HUES48 (cell line): ENCODE results near the gene MCF2L2.
"Not testable (repeated sequence)": the region's sequence is repeated elsewhere in the genome, so short reads cannot be mapped to it uniquely, and the experiment has no call there.

Source experiments
- H3K27ac ChIP-seq: one replicate; pipeline ENCODE4 v1.7.0; 2013; ENCODE audit warnings: low read depth, low read length, inconsistent platforms
- H3K27me3 ChIP-seq: 2 replicates; pipeline ENCODE4 v1.6.1; 2013; ENCODE audit warnings: mild to moderate bottlenecking, low read length; ENCODE audit not compliant: control insufficient read depth, insufficient read depth
- H3K36me3 ChIP-seq: 2 replicates; pipeline ENCODE4 v1.6.1; 2013; ENCODE audit warnings: low read length; ENCODE audit not compliant: control insufficient read depth, insufficient read depth
- H3K4me1 ChIP-seq: 2 replicates; pipeline ENCODE4 v1.6.1; 2013; ENCODE audit warnings: mild to moderate bottlenecking, low read length; ENCODE audit not compliant: control insufficient read depth, insufficient read depth
- H3K4me3 ChIP-seq: 2 replicates; pipeline ENCODE4 v1.5.1; 2013; ENCODE audit warnings: mild to moderate bottlenecking, low read depth, low read length
- H3K9ac ChIP-seq: 2 replicates; pipeline ENCODE4 v1.6.1; 2013; ENCODE audit warnings: mild to moderate bottlenecking, low read depth, low read length, moderate library complexity
- H3K9me3 ChIP-seq: 2 replicates; pipeline ENCODE4 v1.6.1; 2013; ENCODE audit warnings: low read length; ENCODE audit not compliant: control insufficient read depth, insufficient read depth

MCF2L2 gene

GRCh38 chr3:183381673-183382072 is 46.7 kb downstream of the MCF2L2 start:
- Histone ChIP-seq H3K4me1 (peaks cover 18% of the 10 kb centered on the region), H3K27ac (no peak overlapping the region), H3K9ac (no peak overlapping the region), H3K9me3 (no peaks in the 10 kb centered on the region), H3K4me3 (no peak overlapping the region), H3K27me3 (no peaks in the 10 kb centered on the region), H3K36me3 (peaks cover 13% of the 10 kb centered on the region; the same call in 1 of the 2 replicates)

GRCh38 chr3:183381179-183381578 is 47.2 kb downstream of the MCF2L2 start:
- Histone ChIP-seq H3K9ac (no peak overlapping the region), H3K4me3 (no peak overlapping the region), H3K27me3 (no peaks in the 10 kb centered on the region), H3K9me3 (no peaks in the 10 kb centered on the region), H3K27ac (no peak overlapping the region), H3K36me3 (peaks cover 13% of the 10 kb centered on the region; the same call in 1 of the 2 replicates), H3K4me1 (peaks cover 16% of the 10 kb centered on the region)

- Histone ChIP-seq H3K4me3 (no peak overlapping the region), H3K4me1 (peaks cover 1% of the 10 kb centered on the region; the same call in 1 of the 2 replicates), H3K9ac (no peak overlapping the region), H3K36me3 (peaks cover 13% of the 10 kb centered on the region; the same call in 1 of the 2 replicates), H3K27me3 (no peaks in the 10 kb centered on the region), H3K27ac (no peak overlapping the region), H3K9me3 (no peaks in the 10 kb centered on the region)
These were observed 49.5 kb downstream of the MCF2L2 start for GRCh38 chr3:183378951-183379350.

GRCh38 chr3:183378545-183378944 is 49.9 kb downstream of the MCF2L2 start:
- H3K9me3 ChIP-seq, result no peaks in the 10 kb centered on the region
- no peak overlapping the region for H3K4me3 ChIP-seq
- H3K9ac ChIP-seq, result no peak overlapping the region
- H3K4me1 ChIP-seq, result no peaks in the 10 kb centered on the region; the same call in 1 of the 2 replicates
- H3K36me3 ChIP-seq, result peaks cover 13% of the 10 kb centered on the region; the same call in 1 of the 2 replicates
- H3K27ac ChIP-seq, result no peak overlapping the region
- no peaks in the 10 kb centered on the region for H3K27me3 ChIP-seq

GRCh38 chr3:183378008-183378407 is 50.4 kb downstream of the MCF2L2 start:
- Histone ChIP-seq H3K27ac (no peak overlapping the region), H3K4me1 (no peaks in the 10 kb centered on the region; the same call in 1 of the 2 replicates), H3K4me3 (no peak overlapping the region), H3K27me3 (no peaks in the 10 kb centered on the region), H3K9ac (no peak overlapping the region), H3K9me3 (no peaks in the 10 kb centered on the region), H3K36me3 (peaks cover 13% of the 10 kb centered on the region; the same call in 1 of the 2 replicates)

DNA sequence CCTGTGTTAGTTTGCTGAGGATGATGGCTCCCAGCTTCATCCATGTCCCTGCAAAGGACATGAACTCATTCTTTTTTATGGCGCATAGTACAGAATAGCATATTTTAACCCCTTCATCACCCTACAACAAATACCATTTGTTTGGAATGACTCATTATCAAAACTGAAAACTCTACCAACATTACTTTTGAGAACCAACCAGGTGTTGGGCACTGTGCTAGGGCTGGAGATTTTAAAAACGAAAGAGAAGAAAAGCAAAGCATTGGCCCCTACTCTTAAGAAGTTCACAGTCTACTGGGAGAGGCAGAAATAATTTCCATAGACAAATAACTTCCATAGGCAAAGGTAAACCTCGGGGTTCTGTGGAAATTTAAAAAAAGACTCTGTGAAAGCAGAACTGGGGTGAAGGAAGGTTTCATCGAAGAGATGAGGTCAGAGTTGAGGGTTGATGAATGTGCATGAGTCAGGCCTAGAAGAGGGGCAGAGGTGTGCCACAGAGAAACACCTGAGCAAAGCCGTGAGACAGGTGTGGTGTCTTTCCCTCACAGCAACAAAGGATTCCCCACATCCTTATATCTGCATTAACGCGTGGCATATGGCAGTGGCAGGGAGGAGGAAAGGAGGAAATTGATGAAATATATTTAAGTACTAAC is 51.0 kb downstream of the MCF2L2 start:
- H3K27me3 ChIP-seq, result no peaks in the 10 kb centered on the region
- H3K9ac ChIP-seq, result no peak overlapping the region
- H3K4me1 ChIP-seq, result no peaks in the 10 kb centered on the region; the same call in 1 of the 2 replicates
- no peaks in the 10 kb centered on the region for H3K9me3 ChIP-seq
- H3K27ac ChIP-seq, result no peak overlapping the region
- no peak overlapping the region for H3K4me3 ChIP-seq
- H3K36me3 ChIP-seq, result peaks cover 13% of the 10 kb centered on the region; the same call in 1 of the 2 replicates

GRCh38 chr3:183375787-183376186 is 52.6 kb downstream of the MCF2L2 start:
- Histone ChIP-seq H3K9me3 (no peaks in the 10 kb centered on the region), H3K27me3 (no peaks in the 10 kb centered on the region), H3K36me3 (peaks cover 13% of the 10 kb centered on the region; the same call in 1 of the 2 replicates), H3K4me3 (no peak overlapping the region), H3K27ac (no peak overlapping the region), H3K9ac (no peak overlapping the region), H3K4me1 (no peaks in the 10 kb centered on the region; the same call in 1 of the 2 replicates)

- Histone ChIP-seq H3K9me3 (no peaks in the 10 kb centered on the region), H3K4me1 (no peaks in the 10 kb centered on the region; the same call in 1 of the 2 replicates), H3K27me3 (no peaks in the 10 kb centered on the region)
These were observed 53.1 kb downstream of the MCF2L2 start for GRCh38 chr3:183375337-183375736.

DNA sequence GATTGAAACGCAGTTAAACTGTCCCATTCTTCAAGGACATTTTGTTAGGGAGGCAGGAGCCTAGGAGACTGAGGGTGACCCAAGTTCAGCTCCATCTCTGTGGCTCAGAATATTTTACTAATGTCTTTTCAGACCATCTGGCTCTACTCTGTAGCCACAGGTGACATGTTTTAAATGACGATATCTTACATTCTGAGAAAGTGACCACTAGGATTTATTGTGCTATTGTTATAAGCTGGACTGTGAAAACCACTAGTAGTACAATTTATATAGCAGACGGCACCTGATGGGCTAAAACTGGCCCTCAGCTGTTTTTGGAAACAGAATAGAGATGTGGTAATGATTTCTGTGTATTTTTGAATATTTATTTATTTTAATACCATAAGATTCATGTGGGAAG is 55.5 kb downstream of the MCF2L2 start:
- Histone ChIP-seq H3K27me3 (no peaks in the 10 kb centered on the region), H3K27ac (no peak overlapping the region), H3K9me3 (no peaks in the 10 kb centered on the region), H3K4me3 (no peak overlapping the region), H3K36me3 (0 out of 2 replicates have a peak, but pooled peaks cover 3% of the 10 kb centered on the region), H3K4me1 (no peaks in the 10 kb centered on the region; the same call in 1 of the 2 replicates), H3K9ac (no peak overlapping the region)

More at GRCh38 chr3:183375337-183375736, 53.1 kb downstream of the MCF2L2 start:
- Histone ChIP-seq H3K9ac (no peak overlapping the region), H3K36me3 (peaks cover 13% of the 10 kb centered on the region; the same call in 1 of the 2 replicates), H3K4me3 (no peak overlapping the region), H3K27ac (no peak overlapping the region)

DNA sequence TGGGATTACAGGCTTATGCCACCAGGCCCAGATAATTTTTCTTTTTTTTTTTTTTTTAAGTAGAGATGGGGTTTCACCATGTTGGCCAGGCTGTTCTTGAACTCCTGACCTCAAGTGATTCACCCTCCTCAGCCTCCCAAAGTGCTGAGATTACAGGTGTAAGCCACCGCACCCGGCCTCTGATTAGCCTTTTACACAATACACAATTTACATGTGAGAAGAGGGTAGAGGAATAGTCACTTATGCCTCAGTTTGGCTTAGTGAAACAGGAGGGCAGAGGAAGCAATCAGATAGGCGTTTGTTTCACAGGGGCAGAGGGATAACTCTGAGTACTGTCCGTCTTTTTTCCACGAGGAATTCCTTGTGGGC is 56.8 kb downstream of the MCF2L2 start:
- H3K4me3 ChIP-seq, H3K36me3 ChIP-seq, H3K4me1 ChIP-seq, H3K27me3 ChIP-seq, H3K9ac ChIP-seq, H3K27ac ChIP-seq, H3K9me3 ChIP-seq: not testable (repeated sequence)

GRCh38 chr3:183370391-183370790 is 58.0 kb downstream of the MCF2L2 start:
- Histone ChIP-seq H3K4me1 (no peaks in the 10 kb centered on the region), H3K27ac (no peak overlapping the region), H3K9me3 (no peaks in the 10 kb centered on the region), H3K4me3 (no peak overlapping the region), H3K36me3 (no peaks in the 10 kb centered on the region), H3K27me3 (no peaks in the 10 kb centered on the region), H3K9ac (no peak overlapping the region)
